Retinal pigment epithelial cell (primary cell): ENCODE measurements around the gene CELSR1.
"Not testable (repeated sequence)": the region's sequence is repeated elsewhere in the genome, so short reads cannot be mapped to it uniquely, and the experiment has no call there.

Source experiments
- DNase-seq: peaks from one replicate; pipeline ENCODE4 v3.0.0-alpha.2; 2010; ENCODE audit warnings: low read depth
- H3K4me3 ChIP-seq: 2 replicates; pipeline ENCODE4 v1.5.1; 2011; ENCODE audit warnings: mild to moderate bottlenecking, low read length, control low read depth, moderate library complexity
- TF ChIP-seq, protein P1 (sequence below): conservative IDR thresholded peaks from 2 replicates; pipeline ENCODE4 v1.5.1; 2011; ENCODE audit warnings: low read depth, low read length, control low read depth, inconsistent platforms

Gene CELSR1

GRCh38 chr22:46318576-46318975 lies 218.8 kb downstream of the CELSR1 start:
- DNase-seq, result no peak
- TF ChIP-seq, protein P1, sequence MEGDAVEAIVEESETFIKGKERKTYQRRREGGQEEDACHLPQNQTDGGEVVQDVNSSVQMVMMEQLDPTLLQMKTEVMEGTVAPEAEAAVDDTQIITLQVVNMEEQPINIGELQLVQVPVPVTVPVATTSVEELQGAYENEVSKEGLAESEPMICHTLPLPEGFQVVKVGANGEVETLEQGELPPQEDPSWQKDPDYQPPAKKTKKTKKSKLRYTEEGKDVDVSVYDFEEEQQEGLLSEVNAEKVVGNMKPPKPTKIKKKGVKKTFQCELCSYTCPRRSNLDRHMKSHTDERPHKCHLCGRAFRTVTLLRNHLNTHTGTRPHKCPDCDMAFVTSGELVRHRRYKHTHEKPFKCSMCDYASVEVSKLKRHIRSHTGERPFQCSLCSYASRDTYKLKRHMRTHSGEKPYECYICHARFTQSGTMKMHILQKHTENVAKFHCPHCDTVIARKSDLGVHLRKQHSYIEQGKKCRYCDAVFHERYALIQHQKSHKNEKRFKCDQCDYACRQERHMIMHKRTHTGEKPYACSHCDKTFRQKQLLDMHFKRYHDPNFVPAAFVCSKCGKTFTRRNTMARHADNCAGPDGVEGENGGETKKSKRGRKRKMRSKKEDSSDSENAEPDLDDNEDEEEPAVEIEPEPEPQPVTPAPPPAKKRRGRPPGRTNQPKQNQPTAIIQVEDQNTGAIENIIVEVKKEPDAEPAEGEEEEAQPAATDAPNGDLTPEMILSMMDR, result no peak

GRCh38 chr22:46317646-46318045 lies 219.8 kb downstream of the CELSR1 start:
- DNase-seq, result no peak
- H3K4me3 ChIP-seq, result no peak overlapping the region
- TF ChIP-seq, protein P1, result no peak

More at GRCh38 chr22:46318576-46318975, 218.8 kb downstream of the CELSR1 start:
- H3K4me3 ChIP-seq, result no peak overlapping the region

DNA sequence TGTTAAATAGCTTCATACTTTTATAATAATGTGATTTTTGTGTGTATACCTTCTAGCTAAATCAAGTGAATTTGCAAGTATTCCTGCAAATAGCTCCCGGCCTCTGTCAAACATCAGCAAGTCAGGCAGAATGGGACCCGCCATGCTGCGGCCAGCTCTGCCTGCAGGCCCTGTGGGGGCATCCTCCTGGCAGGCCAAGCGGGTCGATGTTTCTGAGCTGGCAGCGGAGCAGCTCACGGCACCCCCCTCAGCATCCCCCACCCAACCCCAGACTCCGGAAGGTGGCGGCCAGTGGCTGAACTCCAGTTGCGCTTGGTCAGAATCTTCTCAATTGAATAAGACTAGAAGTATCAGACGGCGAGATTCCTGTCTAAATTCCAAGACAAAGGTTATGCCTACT lies 221.4 kb downstream of the CELSR1 start:
- H3K4me3 ChIP-seq, result no peak overlapping the region
- TF ChIP-seq, protein P1, result no peak
- DNase-seq, result no peak

- not testable (repeated sequence) for DNase-seq, H3K4me3 ChIP-seq
These were observed 224.6 kb downstream of the CELSR1 start for GRCh38 chr22:46312848-46313247.

- no peak for DNase-seq
- no peak overlapping the region for H3K4me3 ChIP-seq
- TF ChIP-seq, protein P1, result no peak
These were observed 225.4 kb downstream of the CELSR1 start for GRCh38 chr22:46312056-46312455.
